ENCODE results near the gene CEP85L. TPM values are rescaled to one million over a fixed set of nuclear protein-coding genes. Genes with fewer than 3 reads are reported as not detected.

CEP85L gene
- total and polyA plus RNA-seq, 2 donors (not counting 1 experiment from before 2014, with no cell fraction given): 7.3 to 22.0 TPM

- H3K27me3 ChIP-seq (ENCODE audit: control insufficient read depth, insufficient read depth, low read length): no peaks in the 10 kb centered on the region
- H2AFZ ChIP-seq (ENCODE audit: low read length): no peak overlapping the region
- no peaks in the 10 kb centered on the region for H3K36me3 ChIP-seq (ENCODE audit: control insufficient read depth, insufficient read depth, low read length)
- H3K4me1 ChIP-seq (ENCODE audit: control insufficient read depth, extremely low read depth, insufficient read depth, low read length): peaks cover 4% of the 10 kb centered on the region
- no peak overlapping the region for H3K4me2 ChIP-seq (ENCODE audit: extremely low read depth, insufficient read depth, low read length)
- no peak overlapping the region for H3K9ac ChIP-seq (ENCODE audit: insufficient read depth, low read length)
- no peak overlapping the region for H3K27ac ChIP-seq (ENCODE audit: insufficient read depth, low read length)
- no peaks in the 10 kb centered on the region for H3K79me2 ChIP-seq (ENCODE audit: control insufficient read depth, insufficient read depth, low read length)
- TF ChIP-seq EZH2 (IDR thresholded peaks at IDR 0.05; ENCODE audit: low read length, missing control alignments): no peak
- TF ChIP-seq, protein P1, sequence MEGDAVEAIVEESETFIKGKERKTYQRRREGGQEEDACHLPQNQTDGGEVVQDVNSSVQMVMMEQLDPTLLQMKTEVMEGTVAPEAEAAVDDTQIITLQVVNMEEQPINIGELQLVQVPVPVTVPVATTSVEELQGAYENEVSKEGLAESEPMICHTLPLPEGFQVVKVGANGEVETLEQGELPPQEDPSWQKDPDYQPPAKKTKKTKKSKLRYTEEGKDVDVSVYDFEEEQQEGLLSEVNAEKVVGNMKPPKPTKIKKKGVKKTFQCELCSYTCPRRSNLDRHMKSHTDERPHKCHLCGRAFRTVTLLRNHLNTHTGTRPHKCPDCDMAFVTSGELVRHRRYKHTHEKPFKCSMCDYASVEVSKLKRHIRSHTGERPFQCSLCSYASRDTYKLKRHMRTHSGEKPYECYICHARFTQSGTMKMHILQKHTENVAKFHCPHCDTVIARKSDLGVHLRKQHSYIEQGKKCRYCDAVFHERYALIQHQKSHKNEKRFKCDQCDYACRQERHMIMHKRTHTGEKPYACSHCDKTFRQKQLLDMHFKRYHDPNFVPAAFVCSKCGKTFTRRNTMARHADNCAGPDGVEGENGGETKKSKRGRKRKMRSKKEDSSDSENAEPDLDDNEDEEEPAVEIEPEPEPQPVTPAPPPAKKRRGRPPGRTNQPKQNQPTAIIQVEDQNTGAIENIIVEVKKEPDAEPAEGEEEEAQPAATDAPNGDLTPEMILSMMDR (conservative IDR thresholded peaks at IDR 0.05 in 1 of 2, IDR thresholded peaks at IDR 0.05 in 1 of 2; ENCODE audit: low read depth in 1 of 2, low read length in 2 of 2): no peak
- no peaks in the 10 kb centered on the region for H4K20me1 ChIP-seq (ENCODE audit: control insufficient read depth, extremely low read depth, insufficient read depth, low read length)
- no peaks in the 10 kb centered on the region for H3K9me3 ChIP-seq (ENCODE audit: control insufficient read depth, insufficient read depth, low read depth, low read length)
- H3K4me3 ChIP-seq (replicated peaks in 1 of 4; ENCODE audit: control extremely low read depth in 1 of 4, insufficient read depth in 1 of 4, low read depth in 3 of 4, low read length in 4 of 4): no peak overlapping the region
- no peak for DNase-seq (ENCODE audit: low read depth in 2 of 2)
These were observed 89.1 kb downstream of the CEP85L start for GRCh38 chr6:118562248-118562647.

GRCh38 chr6:118559659-118560058 is 91.7 kb downstream of the CEP85L start:
- TF ChIP-seq, protein P1 (conservative IDR thresholded peaks at IDR 0.05 in 1 of 2, IDR thresholded peaks at IDR 0.05 in 1 of 2; ENCODE audit: low read depth in 1 of 2, low read length in 2 of 2): no peak
- TF ChIP-seq EZH2 (IDR thresholded peaks at IDR 0.05; ENCODE audit: low read length, missing control alignments): no peak
- Histone ChIP-seq H3K4me1 (ENCODE audit: control insufficient read depth, extremely low read depth, insufficient read depth, low read length) (peaks cover 4% of the 10 kb centered on the region), H3K4me2 (ENCODE audit: extremely low read depth, insufficient read depth, low read length) (no peak overlapping the region), H3K27ac (ENCODE audit: insufficient read depth, low read length) (no peak overlapping the region), H4K20me1 (ENCODE audit: control insufficient read depth, extremely low read depth, insufficient read depth, low read length) (no peaks in the 10 kb centered on the region), H3K9me3 (ENCODE audit: control insufficient read depth, insufficient read depth, low read depth, low read length) (no peaks in the 10 kb centered on the region), H3K79me2 (ENCODE audit: control insufficient read depth, insufficient read depth, low read length) (no peaks in the 10 kb centered on the region), H3K9ac (ENCODE audit: insufficient read depth, low read length) (no peak overlapping the region), H2AFZ (ENCODE audit: low read length) (no peak overlapping the region), H3K36me3 (ENCODE audit: control insufficient read depth, insufficient read depth, low read length) (no peaks in the 10 kb centered on the region), H3K27me3 (ENCODE audit: control insufficient read depth, insufficient read depth, low read length) (no peaks in the 10 kb centered on the region), H3K4me3 (replicated peaks in 1 of 4; ENCODE audit: control extremely low read depth in 1 of 4, insufficient read depth in 1 of 4, low read depth in 3 of 4, low read length in 4 of 4) (no peak overlapping the region)
- no peak for DNase-seq (ENCODE audit: low read depth in 2 of 2)

DNA sequence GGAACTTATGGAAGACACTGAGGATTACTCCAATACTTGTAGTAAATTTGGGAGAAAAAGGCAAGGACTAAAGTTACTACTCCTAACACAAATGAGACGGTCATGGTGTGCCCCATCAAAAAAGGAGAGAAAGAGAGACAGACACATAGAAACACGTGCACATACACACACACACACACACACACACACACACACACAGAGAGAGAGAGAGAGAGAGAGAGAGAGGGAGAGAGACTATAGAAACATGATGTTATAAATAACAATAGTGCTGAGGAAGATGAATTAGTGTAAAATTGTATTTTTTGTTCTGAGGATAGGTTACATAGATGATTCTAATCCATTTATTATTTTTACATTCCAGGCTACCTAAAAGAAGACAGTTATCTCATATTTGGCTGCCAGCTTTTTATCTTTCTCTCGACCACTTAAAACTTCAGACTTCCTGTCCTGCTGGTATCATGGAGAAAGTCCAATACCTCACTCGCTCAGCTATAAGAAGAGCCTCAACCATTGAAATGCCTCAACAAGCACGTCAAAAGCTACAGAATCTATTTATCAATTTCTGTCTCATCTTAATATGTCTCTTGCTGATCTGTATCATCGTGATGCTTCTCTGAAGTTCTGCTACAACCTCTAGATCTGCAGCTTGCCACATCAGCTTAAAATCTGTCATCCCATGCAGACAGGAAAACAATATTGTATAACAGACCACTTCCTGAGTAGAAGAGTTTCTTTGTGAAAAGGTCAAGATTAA is 92.8 kb downstream of the CEP85L start:
- Histone ChIP-seq H3K27ac (ENCODE audit: insufficient read depth, low read length) (no peak overlapping the region), H3K4me1 (ENCODE audit: control insufficient read depth, extremely low read depth, insufficient read depth, low read length) (peaks cover 4% of the 10 kb centered on the region), H3K9ac (ENCODE audit: insufficient read depth, low read length) (no peak overlapping the region), H3K4me3 (replicated peaks in 1 of 4; ENCODE audit: control extremely low read depth in 1 of 4, insufficient read depth in 1 of 4, low read depth in 3 of 4, low read length in 4 of 4) (no peak overlapping the region), H2AFZ (ENCODE audit: low read length) (no peak overlapping the region), H3K4me2 (ENCODE audit: extremely low read depth, insufficient read depth, low read length) (no peak overlapping the region), H4K20me1 (ENCODE audit: control insufficient read depth, extremely low read depth, insufficient read depth, low read length) (no peaks in the 10 kb centered on the region), H3K27me3 (ENCODE audit: control insufficient read depth, insufficient read depth, low read length) (no peaks in the 10 kb centered on the region), H3K9me3 (ENCODE audit: control insufficient read depth, insufficient read depth, low read depth, low read length) (no peaks in the 10 kb centered on the region), H3K36me3 (ENCODE audit: control insufficient read depth, insufficient read depth, low read length) (no peaks in the 10 kb centered on the region), H3K79me2 (ENCODE audit: control insufficient read depth, insufficient read depth, low read length) (no peaks in the 10 kb centered on the region)
- TF ChIP-seq, protein P1 (conservative IDR thresholded peaks at IDR 0.05 in 1 of 2, IDR thresholded peaks at IDR 0.05 in 1 of 2; ENCODE audit: low read depth in 1 of 2, low read length in 2 of 2): no peak
- no peak for TF ChIP-seq EZH2 (IDR thresholded peaks at IDR 0.05; ENCODE audit: low read length, missing control alignments)
- peak in 1 of 2 donors; percentile 47 for DNase-seq (ENCODE audit: low read depth in 2 of 2)

Measured in fibroblast of lung (primary cell).